Suppressor macrophage treated with lipopolysaccharide for 4 hours (primary cell): ENCODE measurements around the gene CLRN3.
A peak's percentile ranks its signal among the peaks of the same experiment; 100 is the strongest.

Experiments
- DNase-seq: peaks from one replicate; pipeline ENCODE4 v3.0.0-alpha.2; 2020

CLRN3 gene

DNA sequence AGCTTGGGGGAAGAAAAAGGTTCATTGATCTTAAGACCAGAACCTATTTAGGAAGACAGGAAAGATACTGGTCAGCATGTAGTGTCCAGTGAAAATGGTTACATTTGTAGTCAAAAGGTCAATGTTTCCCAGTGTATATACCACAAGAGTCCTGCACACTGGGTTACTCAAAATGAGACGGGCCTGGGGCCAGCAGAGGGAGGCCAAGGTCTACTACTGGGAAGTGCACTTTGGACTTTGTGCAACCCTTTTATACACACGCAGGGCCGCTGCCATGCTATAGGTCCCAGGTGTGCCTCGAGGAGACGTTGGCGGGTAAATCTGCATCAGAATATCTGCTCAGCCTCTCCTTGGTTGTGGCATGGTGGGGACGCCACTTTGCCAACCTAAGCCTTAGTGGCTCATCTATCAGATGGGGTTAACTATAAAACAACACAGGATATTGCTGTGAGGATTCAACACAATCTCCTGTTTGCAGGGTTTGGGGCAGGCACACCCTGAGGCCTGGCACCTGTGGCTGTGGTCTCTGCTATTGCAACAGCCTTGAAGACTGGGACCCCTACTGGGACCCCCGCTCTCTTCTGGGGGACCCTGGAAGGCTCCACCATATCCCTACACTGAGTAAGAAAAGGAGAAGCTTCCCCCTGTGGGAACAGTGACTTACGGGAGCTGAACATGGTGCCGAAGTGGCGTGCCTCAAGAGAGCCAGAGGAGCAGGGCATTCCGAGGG lies 19.7 kb downstream of the CLRN3 start:
- DNase-seq = no peak

DNA sequence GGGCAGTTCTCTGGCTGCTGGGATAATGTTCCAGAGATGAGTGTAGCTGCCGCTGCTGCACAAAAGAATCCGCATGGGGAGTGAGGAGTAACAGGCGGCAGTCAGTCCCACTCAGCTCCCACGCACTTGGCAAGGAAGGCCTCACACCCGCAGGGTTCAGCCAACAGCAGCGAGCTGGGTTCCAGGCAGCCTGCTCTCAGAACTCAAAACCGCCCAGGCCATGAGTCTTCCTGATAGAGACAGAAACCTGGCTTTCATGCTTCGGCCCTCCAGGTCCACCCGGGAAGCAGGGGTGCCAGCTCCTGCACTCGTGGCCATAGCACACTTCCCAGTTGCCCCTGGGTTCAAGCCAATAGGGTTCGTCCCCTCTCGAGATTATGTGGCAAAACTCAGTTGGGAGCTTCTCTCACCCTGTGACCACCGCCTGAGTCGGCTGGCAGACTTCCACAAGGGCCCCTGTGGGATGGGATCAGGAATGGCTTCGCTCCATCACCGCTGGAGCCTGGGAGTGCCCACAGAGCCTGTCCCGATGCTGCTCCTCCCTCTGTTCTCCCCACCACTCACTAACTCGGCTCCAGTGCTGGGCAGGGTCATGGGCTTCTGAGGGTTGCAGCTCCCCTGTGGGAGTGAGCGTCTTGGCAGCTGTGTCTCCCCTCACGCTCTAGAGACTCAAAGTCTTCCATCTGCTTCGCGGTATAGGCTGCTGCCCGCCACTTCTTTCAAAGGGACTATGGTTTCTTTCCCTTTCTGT lies 20.6 kb downstream of the CLRN3 start:
- DNase-seq = no peak

DNA sequence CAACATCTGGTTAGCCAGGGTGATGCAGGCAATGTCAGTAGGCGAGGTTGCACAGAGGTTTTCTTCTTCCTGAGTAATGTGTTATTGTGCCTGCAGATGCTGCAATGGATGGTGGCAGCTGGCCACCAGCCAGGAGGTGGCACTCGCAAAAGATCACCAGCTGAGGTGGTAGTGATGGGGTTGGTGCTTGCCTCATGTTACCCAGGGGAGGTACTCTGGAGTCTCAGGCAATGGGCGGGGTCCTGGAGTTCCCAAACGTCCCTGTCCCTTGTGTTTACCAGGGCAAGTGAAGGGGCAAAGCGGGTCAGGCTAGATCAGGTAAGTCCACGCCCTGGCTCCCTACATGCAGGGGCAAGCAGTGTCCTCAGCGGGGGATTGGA lies 21.1 kb downstream of the CLRN3 start:
- DNase-seq = no peak

DNA sequence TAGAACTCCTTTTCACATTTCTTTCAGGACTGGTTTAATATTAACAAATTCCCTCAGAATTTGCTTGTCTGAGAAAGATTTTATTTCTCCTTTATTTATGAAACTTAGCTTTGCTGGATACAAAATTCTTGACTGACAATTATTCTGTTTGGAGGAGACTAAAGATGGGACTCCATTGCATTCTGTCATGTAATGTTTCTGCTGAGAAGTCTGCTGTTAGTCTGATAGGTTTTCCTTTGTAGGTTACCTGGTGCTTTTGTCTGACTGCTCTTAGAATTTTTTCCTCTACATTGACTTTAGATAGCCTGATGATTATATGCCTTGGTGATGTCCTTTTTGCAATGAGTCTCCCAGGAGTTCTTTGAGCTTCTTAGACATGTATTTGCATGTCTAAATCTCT lies 23.4 kb downstream of the CLRN3 start:
- no peak for DNase-seq

DNA sequence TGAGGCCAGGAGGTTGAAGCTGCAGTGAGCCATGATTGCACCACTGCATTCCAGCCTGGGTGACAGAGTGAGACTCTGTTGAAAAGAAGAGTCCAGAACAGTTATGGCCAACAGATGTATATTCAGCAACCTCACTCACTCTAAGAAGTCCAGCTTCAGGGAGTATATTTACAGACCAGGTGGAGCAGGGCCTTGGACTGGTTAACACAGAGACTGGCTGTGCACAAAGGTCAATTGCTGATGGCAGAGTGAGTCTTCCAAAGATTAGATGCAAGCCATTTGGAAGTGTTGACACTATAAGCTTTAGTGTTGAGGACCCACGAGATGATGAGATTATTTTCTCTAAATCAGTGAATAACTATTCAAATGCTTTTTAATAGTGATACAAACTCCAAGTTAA lies 24.9 kb downstream of the CLRN3 start:
- no peak for DNase-seq

DNA sequence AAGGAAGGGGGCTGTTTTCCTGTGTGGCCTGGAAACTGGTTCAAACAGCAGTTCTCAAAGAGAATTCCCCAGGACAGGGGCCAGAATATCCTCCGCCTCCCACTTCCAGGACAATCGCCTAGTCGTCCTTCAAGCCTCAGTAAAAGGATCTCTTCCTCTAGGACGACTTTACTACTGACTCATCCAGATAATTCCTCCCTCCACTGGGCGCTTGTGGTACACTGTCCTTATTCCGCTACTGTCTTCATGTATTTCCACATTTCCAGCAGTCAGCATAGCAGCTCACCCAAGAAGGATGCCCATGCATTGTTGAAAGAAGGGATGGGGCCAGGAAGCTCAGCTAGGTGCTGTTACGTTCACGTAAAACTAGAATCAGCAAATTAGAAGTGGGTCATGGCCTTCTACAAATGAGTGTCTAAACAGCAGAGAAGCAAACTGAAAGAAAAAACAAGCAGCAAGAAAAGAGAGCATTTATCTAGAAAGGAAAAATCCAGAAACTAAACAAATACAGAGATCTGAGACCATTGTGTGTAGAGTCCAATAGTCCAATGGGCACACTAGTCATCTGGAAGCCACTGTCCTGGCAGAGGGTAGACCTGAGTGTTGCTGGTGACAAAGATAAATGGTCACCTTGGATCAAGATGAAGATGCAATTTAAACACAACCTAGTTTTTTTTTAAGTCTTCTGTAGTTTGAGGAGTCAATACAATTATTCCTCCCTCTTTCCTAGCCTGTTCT lies 26.3 kb downstream of the CLRN3 start:
- no peak for DNase-seq

DNA sequence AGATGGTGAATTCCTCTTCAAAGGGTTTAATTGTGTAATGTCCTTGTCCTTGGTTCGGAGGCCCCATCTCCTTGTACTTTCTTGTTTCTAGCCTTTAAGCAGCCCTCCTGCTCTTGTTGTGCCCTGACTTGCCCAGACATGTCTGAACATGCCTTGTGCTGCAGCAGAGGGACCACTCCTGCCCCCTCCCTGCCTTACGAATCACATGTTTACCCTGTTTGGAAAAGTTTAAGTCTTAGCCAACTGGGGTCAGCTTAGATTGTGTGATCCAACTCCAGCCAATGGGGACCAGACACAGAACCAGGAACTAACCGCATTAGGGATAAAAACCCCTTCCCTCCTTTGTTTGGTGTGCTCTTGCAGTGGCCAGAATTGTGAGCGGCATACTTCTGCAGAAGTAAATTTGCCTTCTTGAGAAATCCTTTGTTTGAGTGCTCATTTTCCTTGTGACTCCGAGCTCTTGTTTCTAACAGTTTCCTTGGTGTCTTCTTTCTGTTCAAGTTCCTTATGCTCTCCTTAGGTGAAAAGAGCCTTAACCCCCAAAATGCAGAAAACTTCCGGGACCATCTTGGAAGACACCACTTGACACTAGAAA lies 29.4 kb downstream of the CLRN3 start:
- no peak for DNase-seq

DNA sequence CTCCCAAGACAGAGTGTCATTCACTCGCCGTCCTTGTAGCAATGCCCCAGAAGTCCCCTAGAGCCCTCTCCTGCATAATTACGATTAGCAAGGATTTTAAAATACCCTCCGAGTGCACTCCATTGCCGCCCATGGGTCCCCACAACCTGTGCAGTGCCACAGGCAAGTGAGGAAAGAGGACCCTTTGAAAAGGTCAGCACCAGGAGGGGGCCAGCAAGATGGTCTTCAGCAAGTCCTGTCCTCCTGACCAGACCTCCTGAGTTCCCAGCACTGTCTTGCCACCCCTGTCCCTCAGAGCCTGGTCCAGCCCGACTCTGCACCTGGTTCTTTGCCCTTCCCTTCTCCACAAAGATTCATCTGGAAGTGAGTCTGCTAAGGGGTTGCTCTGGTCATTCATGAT lies 32.1 kb downstream of the CLRN3 start:
- DNase-seq = no peak

DNA sequence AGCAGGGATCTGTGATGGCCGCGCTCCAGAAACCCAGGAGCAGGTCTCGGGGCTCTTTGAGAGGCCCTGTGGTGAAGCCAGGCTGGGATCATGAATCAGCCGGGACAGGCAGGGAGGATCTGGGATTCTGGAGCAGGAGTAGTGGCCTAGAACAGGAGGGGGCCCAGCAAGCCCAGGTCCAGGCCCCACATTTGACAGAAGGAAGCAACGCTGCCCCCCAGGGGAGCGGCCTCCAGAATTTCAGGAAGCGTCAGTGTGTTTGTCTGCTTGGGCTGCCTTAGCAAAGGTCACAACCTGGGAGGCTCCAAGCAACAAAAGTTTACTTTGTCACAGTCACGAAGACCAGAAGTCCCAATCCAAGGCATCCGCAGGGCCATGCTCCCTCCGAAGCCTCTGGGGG lies 36.8 kb downstream of the CLRN3 start:
- no peak for DNase-seq

DNA sequence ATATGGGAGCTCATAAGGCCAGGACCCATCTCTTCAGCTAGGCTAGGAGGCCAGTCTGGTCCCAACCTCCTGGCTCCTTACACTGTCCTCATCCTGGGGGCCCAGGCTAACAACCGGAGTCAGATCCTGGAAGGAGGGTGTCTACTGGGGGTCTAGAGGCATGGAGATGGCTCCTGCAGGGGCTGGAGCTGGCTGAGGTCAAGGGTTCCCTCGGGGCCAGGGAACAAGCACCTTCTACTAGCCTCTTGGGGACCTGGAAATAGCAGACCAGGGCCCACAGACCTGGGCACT lies 37.2 kb downstream of the CLRN3 start:
- DNase-seq = no peak

DNA sequence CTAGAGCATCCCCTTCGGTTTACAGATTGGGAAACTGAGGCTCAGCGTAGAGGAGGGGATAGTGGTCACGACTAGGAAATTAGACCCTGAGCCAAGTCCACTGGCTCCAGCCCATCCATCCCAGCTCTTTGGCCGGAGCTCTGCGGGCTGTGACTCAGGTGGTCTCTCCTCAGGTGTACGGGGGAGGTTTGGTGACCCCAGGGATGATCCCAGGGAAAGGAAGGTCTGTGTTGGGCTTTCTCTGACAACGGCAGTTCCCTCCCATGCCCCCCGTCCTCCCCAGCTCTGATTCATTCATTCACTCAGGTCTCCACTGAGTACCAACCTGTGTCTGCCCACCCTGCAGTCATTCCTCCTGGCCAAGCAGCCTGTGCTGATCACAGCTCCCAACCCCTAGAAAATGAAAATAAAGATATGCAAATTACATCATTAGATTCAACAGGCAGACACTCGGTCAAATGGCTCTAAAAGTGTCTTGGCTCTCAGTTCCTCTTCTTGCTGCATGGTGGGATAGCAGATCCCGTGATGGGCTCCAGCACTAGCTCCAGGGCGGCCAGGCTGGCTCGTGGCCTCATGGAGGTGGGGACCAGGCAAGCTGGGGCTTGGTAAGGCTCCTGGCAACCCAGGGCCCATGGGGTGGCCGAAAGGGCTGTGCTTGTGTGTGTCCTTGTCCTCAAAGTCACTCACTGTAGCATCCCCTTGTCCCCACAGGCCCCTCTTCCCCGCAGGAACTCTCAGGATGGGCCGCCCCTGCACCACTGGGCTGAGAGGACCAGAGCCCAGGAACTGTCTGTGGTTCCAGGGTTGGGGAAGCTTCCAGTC lies 37.8 kb downstream of the CLRN3 start:
- peak; percentile 69 for DNase-seq

DNA sequence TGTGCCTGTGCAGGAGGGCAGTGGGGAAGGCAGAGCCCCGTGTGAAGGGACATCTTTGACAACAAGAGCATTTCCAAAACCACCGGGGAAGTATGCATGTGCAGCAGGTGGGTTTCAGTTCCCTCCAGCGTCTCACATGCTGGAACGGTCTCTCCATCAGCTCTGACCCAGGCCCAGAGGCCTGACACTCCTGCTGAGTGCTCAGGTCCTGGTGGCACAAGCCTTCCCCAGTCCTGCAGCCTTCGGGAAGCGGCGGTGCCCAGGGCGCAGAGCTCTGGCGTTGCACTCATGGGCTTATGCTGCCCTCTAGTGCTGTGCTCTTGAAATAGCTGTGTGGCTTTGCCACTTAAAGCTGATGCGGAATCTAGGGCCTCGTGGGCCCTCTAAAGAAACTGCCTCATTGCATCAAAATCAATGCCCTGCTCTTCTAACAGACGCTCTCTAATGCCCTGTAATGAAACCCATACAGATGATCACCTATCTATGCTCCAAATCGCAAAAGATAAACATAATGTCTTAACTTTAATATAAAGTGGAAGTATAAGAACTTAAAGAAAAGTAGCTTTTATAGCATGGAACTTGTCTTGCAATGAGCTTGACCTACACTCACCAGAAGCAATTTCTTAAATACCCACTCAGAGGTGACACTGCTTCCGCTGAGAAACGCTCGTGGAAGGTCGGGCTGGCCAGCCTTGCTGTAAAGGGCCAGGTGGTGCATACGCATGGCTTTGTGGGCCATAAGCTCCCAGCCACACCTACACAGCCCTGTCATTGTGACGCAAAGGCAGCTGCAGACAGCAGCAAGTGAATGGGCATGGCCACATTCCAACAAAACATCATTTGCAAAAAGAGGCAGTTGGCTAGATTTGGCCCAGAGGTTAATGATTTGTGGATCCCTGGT lies 38.6 kb downstream of the CLRN3 start:
- peak; percentile 82 for DNase-seq

DNA sequence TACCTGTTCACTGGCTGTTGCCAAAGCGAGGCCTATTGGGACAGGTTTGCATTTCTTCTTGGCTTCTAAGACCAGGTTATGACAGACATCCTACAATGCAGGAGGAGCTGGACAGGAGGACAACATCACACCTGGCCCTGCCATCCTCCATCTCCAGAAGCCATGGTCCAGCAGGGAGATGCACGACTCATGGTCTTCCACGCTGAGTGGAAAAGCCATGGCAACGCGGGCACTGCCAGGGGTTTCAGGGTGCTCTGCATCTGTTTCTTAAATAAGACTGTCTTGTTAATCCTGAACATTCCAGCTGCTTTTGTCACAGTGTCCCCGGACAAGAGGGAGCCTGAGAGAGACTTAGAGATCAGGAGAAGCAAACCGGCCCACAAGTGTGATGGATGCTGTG lies 40.3 kb downstream of the CLRN3 start:
- DNase-seq = no peak

DNA sequence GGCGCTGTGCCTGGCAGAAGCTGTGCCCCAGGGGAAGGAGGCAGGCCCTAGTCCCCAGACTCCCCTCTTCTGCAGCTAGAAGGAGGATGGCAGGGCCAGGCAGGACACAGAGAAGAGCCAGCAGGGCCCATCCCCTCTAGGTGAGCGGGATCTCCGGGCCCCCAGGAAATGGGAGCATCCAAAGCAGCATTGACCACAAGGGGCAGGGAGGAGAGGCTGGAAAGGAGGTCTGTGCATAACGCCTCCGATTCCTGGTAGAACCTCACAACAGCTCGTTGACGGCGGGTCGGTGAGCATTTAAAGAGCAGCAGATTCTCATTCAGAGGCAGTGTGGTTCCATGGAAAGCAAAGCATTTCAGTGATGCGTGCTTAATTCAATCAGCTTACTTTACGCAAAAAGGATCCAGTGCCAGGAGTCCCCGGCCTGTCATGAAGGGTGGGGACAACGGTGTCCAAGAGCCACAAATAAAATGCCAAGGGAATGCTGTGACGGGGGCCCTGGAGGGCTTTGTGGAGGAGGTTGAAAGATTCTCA lies 41.0 kb downstream of the CLRN3 start:
- no peak for DNase-seq

DNA sequence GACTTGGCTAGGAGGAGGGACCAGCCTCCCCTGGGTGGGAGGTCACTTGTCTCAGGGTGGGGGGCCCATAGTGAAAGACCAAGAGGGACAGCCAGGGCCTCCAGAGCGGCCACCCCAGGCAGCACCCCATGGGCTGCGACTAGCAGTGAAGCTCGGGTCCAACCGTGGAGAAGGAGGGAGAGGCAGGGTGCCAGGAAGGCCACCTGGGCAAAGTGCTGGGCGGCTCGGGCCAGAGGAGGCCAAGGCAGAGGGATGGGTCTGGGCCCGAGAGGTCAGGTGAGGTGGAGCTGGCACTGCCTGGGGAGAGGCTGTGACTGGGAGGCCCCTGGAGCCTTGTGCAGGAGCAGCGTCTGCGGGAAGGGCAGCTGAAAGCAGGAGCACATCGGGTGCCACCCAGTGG lies 41.8 kb downstream of the CLRN3 start:
- no peak for DNase-seq

DNA sequence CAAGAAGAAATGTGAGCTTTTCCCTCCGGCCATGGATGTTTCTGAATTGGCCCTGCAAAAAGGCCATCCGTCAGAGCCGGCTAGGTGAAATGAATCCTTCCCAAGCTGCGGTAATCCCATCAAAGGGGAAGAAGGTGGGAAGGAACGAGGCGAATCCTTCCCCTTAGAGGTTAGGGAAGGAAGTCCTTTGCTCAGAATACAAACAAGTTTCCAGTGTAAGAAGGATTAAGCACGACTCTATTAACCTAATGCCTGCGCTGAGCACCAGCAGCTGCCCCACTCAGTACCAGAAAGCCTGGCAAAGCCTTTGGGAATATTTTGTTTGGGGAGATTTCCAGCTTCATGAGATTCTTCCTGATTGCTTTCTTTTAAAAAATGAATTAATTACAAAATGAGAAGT lies 42.8 kb downstream of the CLRN3 start:
- DNase-seq = no peak

DNA sequence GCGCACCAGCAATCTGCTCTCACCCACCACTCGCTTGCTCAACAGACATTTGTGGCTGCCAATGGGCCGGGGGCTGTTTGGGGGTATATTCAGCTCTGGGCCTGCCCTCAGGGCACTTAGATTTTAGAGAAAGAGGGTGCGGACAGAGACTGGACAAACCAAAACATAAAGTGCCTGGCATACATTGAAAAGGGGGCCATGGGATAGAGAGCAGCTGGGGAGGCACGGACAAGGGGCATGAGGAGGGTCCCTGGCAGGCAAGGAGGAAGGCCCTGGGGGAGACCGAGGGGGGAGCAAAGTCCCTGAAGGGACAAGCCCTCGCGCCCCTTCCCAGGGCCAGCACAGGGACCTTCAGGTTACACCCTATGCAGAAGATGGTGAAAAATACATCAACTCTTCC lies 43.5 kb downstream of the CLRN3 start:
- DNase-seq = no peak

DNA sequence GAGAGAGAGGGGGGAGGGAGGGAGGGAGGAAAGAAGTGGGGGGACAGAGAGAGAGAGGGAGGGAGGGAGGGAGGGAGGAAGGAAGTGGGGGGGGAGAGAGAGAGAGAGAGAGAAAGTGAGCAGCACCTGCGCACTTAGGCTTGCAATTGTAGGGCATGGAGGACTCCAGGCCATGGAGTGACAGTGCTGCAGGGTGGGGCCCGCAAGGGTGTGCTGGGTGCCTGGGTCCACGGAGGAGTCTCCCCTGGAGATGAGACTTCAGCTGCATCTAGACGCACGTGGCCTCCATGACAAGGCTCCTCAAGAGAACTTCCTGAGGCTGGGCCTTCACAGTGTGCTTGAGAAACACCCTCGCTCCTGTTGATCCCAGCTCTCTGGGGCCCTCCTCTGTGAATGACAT lies 44.5 kb downstream of the CLRN3 start:
- DNase-seq = no peak

DNA sequence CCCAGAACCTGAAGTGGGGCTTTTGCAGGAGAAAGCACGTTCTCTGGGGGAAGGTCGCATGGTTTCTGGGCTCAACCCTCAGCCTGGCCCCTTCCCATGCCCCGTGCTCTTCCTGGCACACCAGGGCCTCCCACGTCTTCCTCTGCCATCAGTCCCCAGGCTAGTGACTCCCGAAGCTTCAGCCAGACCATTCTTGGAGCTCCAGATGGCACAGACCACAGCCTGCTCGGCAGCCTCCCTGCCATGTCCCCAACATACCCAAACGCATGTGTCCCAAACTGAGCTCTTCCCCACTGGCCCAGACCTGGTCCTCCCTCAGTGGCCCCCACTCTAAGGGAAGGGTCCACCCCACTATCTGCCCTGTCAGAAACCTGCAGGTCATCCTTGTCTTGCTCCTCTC lies 47.0 kb downstream of the CLRN3 start:
- no peak for DNase-seq

DNA sequence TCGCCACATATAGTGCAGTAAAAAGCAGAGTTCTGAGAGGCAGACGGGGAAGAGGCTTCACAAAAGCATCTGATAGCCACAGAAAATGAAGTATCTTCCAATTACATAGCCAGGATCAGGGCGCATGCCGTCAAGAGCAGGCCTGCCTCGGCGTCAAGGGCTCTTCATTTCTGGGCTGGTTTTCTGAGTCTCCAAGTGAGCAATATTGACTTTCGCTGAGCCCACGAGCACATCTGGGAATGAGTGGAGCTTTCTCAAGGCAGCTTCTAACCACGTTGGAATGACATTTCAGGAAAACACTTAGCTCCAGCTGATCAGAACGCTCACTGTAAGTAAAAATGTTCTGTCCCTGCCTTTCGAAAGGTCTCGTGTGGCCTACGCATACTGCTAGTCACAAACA lies 51.9 kb downstream of the CLRN3 start:
- DNase-seq = no peak

DNA sequence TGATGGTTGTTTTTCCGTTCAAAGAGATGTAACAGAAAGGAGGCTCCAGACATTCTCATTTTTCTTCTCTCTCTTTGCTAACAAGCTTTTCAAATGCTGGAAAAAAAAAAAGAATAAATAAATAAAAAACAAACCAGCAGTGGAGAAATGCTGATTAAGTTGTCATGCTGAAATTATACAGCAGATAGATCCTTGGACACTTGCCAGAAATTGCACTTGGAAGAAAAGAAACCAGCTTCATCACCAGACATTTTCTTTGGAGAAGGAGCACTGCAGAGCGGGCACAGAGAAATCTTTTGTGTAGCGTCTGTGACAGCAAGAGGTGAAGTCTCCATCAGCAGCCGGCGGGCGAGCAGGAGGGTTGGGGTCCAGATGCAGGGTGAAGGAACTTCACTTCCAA lies 55.8 kb downstream of the CLRN3 start:
- DNase-seq = no peak

DNA sequence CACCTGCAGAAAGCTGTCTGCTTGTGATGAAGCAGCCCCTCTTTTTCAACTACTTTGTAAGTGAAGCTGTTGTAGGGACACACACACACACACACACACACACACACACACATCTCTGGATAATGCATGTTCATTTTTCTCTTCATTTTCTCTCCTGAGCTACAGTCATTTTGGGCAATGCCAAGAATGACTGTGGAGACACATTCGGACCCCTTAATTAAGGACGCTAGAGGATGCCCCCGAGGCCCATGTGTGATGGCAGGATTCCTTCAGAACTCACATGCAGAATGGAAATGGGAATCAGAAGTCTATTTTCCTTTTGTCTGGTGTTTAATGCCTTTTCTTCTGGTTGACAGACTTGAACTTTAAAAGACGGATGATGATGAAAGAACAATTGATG lies 56.6 kb downstream of the CLRN3 start:
- no peak for DNase-seq
